ENCODE results near the gene CCDC60. TPM values are rescaled to one million over a fixed set of nuclear protein-coding genes. Genes with fewer than 3 reads are reported as not detected.

CCDC60 gene
- total RNA-seq, 8 experiments from 2014 or later: 0.41 to 27.0 (median 10.8) TPM

DNA sequence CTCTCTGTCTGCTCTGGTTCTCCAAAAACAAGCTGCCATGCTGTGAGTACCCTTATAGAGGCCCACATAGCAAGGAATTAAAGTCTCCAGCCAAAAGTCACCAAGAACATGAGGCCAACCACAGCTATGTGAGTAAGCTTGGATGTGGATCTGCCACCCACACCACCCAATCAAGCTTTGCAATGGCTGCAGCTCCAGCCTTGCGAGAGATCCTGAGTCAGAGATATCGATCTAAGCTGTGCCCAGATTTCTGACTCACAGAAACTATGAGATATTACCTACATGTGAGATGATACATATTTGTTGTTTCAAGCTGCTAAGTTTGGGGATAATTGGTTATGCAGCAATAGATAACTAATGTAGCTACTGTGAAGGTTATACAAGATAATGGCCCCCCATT lies 243.6 kb downstream of the CCDC60 start:
- no peaks in the 10 kb centered on the region for H3K4me1 ChIP-seq (replicated peaks in 1 of 2)
- in situ Hi-C loops (cut with MboI; ENCODE audit: low pct_unique_long_range_greater_than_20kb in 2 of 9, low sequenced_read_pairs in 9 of 9, unreplicated experiment in 9 of 9): no loop called here
- H3K4me3 ChIP-seq: no peak overlapping the region
- no peak for ATAC-seq (replicated peaks in 6 of 8)
- H3K27ac ChIP-seq: no peak overlapping the region
- WGBS, 10 experiments: 0 to 100% (median 80%) methylated on average over 1 to 2 of the region's 2 CpGs; no CpG with 5 or more reads in 4 of the 10 experiments

DNA sequence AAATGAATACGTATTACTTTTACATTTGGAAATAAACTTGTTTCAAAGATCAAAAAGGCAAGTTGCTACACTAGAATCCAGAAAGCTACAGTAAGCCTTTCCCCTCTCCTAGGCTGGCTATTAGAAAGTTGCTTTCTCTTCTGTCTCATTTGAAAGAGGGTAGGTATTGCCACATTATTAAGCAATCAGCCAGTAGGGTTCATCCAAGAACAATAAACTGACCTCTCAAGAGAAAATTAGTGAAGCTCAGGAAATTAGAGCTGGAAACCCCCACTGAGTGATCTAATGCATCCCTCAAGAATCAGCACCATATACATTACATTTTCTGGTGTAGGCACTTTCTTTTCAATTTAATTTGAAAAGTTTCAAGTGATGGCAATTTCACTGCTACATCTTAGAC lies 254.6 kb downstream of the CCDC60 start:
- in situ Hi-C loops (cut with MboI; ENCODE audit: low pct_unique_long_range_greater_than_20kb in 2 of 9, low sequenced_read_pairs in 9 of 9, unreplicated experiment in 9 of 9): no loop called here
- WGBS, 10 experiments: 0 to 86% (median 29%) methylated on average over 1 of the region's 1 CpG; no CpG with 5 or more reads in 1 of the 10 experiments

DNA sequence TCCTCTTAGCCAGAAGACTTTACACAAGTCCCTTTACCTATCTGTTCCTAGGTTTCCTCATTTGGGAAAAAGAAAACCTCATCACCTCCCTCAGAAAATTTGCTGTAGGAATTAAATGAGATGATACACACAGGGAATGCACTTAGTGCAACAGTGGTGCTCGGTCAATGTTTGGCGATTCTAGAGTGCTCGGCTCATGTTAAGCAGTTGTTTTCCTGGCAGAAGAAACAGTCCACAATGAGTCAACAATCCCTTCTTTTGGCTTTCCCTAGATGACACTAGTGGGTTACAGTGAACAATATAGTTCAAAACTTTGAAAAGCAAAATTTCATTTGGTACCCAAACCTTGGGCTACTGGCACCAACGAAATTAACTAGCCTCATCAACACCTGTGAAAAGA lies 255.1 kb downstream of the CCDC60 start:
- H3K27ac ChIP-seq: no peak overlapping the region
- in situ Hi-C loops (cut with MboI; ENCODE audit: low pct_unique_long_range_greater_than_20kb in 2 of 9, low sequenced_read_pairs in 9 of 9, unreplicated experiment in 9 of 9): no loop called here
- 0 to 94% (median 77%) methylated on average over 1 to 4 of the region's 4 CpGs for WGBS, 10 experiments
- H3K4me1 ChIP-seq (replicated peaks in 1 of 2): no peaks in the 10 kb centered on the region
- H3K4me3 ChIP-seq: no peak overlapping the region
- no peak for ATAC-seq (replicated peaks in 6 of 8)

More for the DNA sequence above, 254.6 kb downstream of the CCDC60 start:
- Histone ChIP-seq H3K27ac (no peak overlapping the region), H3K4me1 (replicated peaks in 1 of 2) (no peaks in the 10 kb centered on the region), H3K4me3 (no peak overlapping the region)
- ATAC-seq (replicated peaks in 6 of 8): peak in 1 of 8 experiments; percentile 18

Other genes with a start within 250 kb of the CCDC60 start
- gene HSPB8, start 155.8 kb upstream of the CCDC60 start, total RNA-seq: 10 to 100 TPM in 3 of 8 experiments, 1 to 10 TPM in 5; 4.0 to 80.7 (median 7.9) TPM

Data from motor neuron (in vitro differentiated cells).